Trophoblast cell (in vitro differentiated cells and primary cell): ENCODE results near the gene STUB1.

Experiments
- DNase-seq, 2 donors: peaks; one replicate each; pipeline ENCODE4 v3.0.0-alpha.2; 2016
- H2AFZ ChIP-seq: 2 replicates; pipeline ENCODE4 v1.6.1; 2013; ENCODE audit warnings: low read length, moderate library complexity, mild to moderate bottlenecking; ENCODE audit not compliant: insufficient read depth, poor library complexity
- H2AK5ac ChIP-seq: 2 replicates; pipeline ENCODE4 v1.6.1; 2013; ENCODE audit warnings: mild to moderate bottlenecking, low read length
- H2BK120ac ChIP-seq: 2 replicates; pipeline ENCODE4 v1.6.1; 2013; ENCODE audit warnings: low read length, mild to moderate bottlenecking, moderate library complexity; ENCODE audit not compliant: insufficient read depth, poor library complexity
- H2BK12ac ChIP-seq: 2 replicates; pipeline ENCODE4 v1.6.1; 2013; ENCODE audit warnings: mild to moderate bottlenecking, low read length, moderate library complexity
- H2BK5ac ChIP-seq: 2 replicates; pipeline ENCODE4 v1.6.1; 2013; ENCODE audit warnings: low read length, low read depth, moderate library complexity, mild to moderate bottlenecking; ENCODE audit not compliant: poor library complexity
- H3K14ac ChIP-seq: 2 replicates; pipeline ENCODE4 v1.6.1; 2013; ENCODE audit warnings: mild to moderate bottlenecking, low read length
- H3K18ac ChIP-seq: 2 replicates; pipeline ENCODE4 v1.6.1; 2013; ENCODE audit warnings: mild to moderate bottlenecking, low read length
- H3K23ac ChIP-seq: 2 replicates; pipeline ENCODE4 v1.6.1; 2013; ENCODE audit warnings: low read length
- H3K27ac ChIP-seq: 2 replicates; pipeline ENCODE4 v1.5.1; 2013; ENCODE audit warnings: low read depth, mild to moderate bottlenecking, inconsistent platforms, low read length, moderate library complexity
- H3K27me3 ChIP-seq: 2 replicates; pipeline ENCODE4 v1.6.1; 2013; ENCODE audit warnings: inconsistent platforms, mild to moderate bottlenecking, low read length, moderate library complexity; ENCODE audit not compliant: insufficient read depth
- H3K36me3 ChIP-seq, 2 experiments: 1 replicate in 1 of 2; 2 replicates in 1 of 2; pipeline ENCODE4 v1.6.1; 2013; ENCODE audit warnings: low read length in 2 of 2, mild to moderate bottlenecking in 2 of 2, moderate library complexity in 1 of 2; ENCODE audit not compliant: insufficient read depth in 2 of 2, control insufficient read depth in 1 of 2
- H3K4ac ChIP-seq: 2 replicates; pipeline ENCODE4 v1.6.1; 2013; ENCODE audit warnings: low read depth, mild to moderate bottlenecking, low read length, moderate library complexity
- H3K4me1 ChIP-seq, 2 experiments: 1 replicate in 1 of 2; 2 replicates in 1 of 2; pipeline ENCODE4 v1.6.1; 2013; ENCODE audit warnings: low read length in 2 of 2, mild to moderate bottlenecking in 2 of 2, moderate library complexity in 1 of 2; ENCODE audit not compliant: insufficient read depth in 2 of 2, control insufficient read depth in 1 of 2
- H3K4me2 ChIP-seq: 2 replicates; pipeline ENCODE4 v1.6.1; 2013; ENCODE audit warnings: inconsistent platforms, mild to moderate bottlenecking, low read length, moderate library complexity
- H3K4me3 ChIP-seq: 2 replicates; pipeline ENCODE4 v1.5.1; 2013; ENCODE audit warnings: mild to moderate bottlenecking, low read depth, low read length, inconsistent platforms
- H3K79me1 ChIP-seq: one replicate; pipeline ENCODE4 v1.6.1; 2013; ENCODE audit warnings: low read length
- H3K79me2 ChIP-seq: 2 replicates; pipeline ENCODE4 v1.6.1; 2013; ENCODE audit warnings: low read length, mild to moderate bottlenecking; ENCODE audit not compliant: control insufficient read depth, insufficient read depth, poor library complexity
- H3K9ac ChIP-seq: 2 replicates; pipeline ENCODE4 v1.6.1; 2013; ENCODE audit warnings: mild to moderate bottlenecking, low read length
- H3K9me3 ChIP-seq: 2 replicates; pipeline ENCODE4 v1.6.1; 2013; ENCODE audit warnings: low read depth, mild to moderate bottlenecking, control low read depth, inconsistent platforms, low read length; ENCODE audit not compliant: insufficient read depth
- H4K12ac ChIP-seq: 2 replicates; pipeline ENCODE4 v1.6.1; 2013; ENCODE audit warnings: low read depth, mild to moderate bottlenecking, low read length, moderate library complexity
- H4K8ac ChIP-seq: 2 replicates; pipeline ENCODE4 v1.6.1; 2013; ENCODE audit warnings: low read depth, mild to moderate bottlenecking, low read length, moderate library complexity
- H4K91ac ChIP-seq: one replicate; pipeline ENCODE4 v1.6.1; 2013; ENCODE audit warnings: low read depth, mild to moderate bottlenecking, low read length, moderate library complexity
- WGBS: extraction: QIAGEN DNeasy Blood & Tissue Kit; methylation state at CpG from one replicate; pipeline ENCODE4 v1.1.7; 2013; ENCODE audit warnings: missing lambda C conversion rate; ENCODE audit not compliant: insufficient read length, insufficient coverage; ENCODE audit errors: extremely low coverage; 5-methylcytosine and 5-hydroxymethylcytosine counted together

STUB1 gene

DNA sequence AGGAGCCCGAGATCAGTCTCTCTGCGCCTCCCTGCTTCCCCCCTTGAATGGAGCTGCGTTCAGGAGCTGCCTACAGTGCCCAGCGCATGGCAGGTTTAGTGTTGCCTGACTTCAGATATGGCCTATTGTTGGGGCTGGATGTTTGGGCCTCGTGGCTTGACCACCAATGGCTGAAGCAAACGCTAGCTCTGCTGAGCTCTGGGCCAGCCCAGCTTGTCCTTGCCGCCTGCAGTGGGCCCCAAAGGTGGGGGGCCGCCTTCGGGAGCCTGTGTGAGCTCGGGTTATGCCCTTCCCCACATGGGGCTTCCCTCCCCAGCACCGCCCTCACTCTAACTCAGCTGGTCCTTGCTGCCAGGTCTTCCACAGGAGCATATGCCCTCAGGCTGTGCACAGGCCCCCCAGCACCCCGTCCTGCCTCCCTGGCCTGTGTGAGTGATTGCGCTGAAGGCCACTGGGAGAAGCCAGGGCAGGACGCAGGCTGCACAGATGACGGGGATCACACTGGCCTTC lies 42.1 kb upstream of the STUB1 start:
- Histone ChIP-seq H4K12ac (no peak overlapping the region), H4K91ac (no peak overlapping the region), H3K4me3 (no peak overlapping the region), H3K23ac (no peak overlapping the region), H3K4me1 (peaks cover 24 to 30% of the 10 kb centered on the region in 2 experiments), H4K8ac (no peak overlapping the region), H3K9ac (no peak overlapping the region), H3K36me3 (peaks cover 18% of the 10 kb centered on the region in 2 experiments), H3K4me2 (no peak overlapping the region), H3K79me2 (peaks cover 14% of the 10 kb centered on the region), H3K14ac (no peak overlapping the region), H3K4ac (no peak overlapping the region), H3K79me1 (peaks cover 24% of the 10 kb centered on the region), H3K9me3 (no peaks in the 10 kb centered on the region), H2BK12ac (no peak overlapping the region), H2BK120ac (no peak overlapping the region), H3K18ac (no peak overlapping the region), H3K27ac (no peak overlapping the region), H2BK5ac (no peak overlapping the region), H2AFZ (no peak overlapping the region), H3K27me3 (no peaks in the 10 kb centered on the region), H2AK5ac (no peak overlapping the region)
- WGBS, result no CpG with 5 or more reads among the region's 15 CpGs
- DNase-seq, result no peak

DNA sequence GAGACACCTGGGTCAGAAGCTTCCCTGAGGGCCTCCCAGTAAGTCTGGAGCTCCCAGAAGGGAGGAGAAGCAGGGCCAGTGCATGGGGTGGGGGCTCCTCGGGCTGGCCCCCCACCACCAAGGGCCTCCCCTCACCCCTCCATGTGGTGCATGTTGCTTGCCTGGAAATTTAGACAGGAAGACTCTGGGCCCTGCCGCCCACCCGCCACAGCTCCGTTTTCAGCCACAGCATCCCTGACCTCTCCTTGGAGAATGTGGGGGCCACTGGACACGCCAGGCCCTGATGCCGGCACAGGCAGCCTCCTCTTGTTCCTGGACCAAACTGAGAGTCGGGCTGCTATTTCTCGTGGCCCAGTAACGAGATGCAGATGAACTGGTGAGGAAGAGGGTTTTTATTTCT lies 41.4 kb upstream of the STUB1 start:
- H3K79me2 ChIP-seq, result peaks cover 14% of the 10 kb centered on the region
- no peak overlapping the region for H3K4ac ChIP-seq
- no peak for DNase-seq
- H3K79me1 ChIP-seq, result peaks cover 24% of the 10 kb centered on the region
- H3K4me3 ChIP-seq, result no peak overlapping the region
- no peak overlapping the region for H3K9ac ChIP-seq
- H2AFZ ChIP-seq, result no peak overlapping the region
- no peak overlapping the region for H3K4me2 ChIP-seq
- no peak overlapping the region for H4K91ac ChIP-seq
- H2BK120ac ChIP-seq, result no peak overlapping the region
- WGBS, result no CpG with 5 or more reads among the region's 9 CpGs
- no peak overlapping the region for H2BK12ac ChIP-seq
- H2BK5ac ChIP-seq, result no peak overlapping the region
- no peak overlapping the region for H4K12ac ChIP-seq
- peaks cover 1% of the 10 kb centered on the region for H3K9me3 ChIP-seq
- peaks cover 11% of the 10 kb centered on the region in 2 experiments for H3K36me3 ChIP-seq
- H3K14ac ChIP-seq, result no peak overlapping the region
- no peak overlapping the region for H4K8ac ChIP-seq
- no peak overlapping the region for H3K27ac ChIP-seq
- peaks cover 24 to 31% of the 10 kb centered on the region in 2 experiments for H3K4me1 ChIP-seq
- H3K18ac ChIP-seq, result no peak overlapping the region
- H3K27me3 ChIP-seq, result no peaks in the 10 kb centered on the region
- H3K23ac ChIP-seq, result no peak overlapping the region
- H2AK5ac ChIP-seq, result no peak overlapping the region

DNA sequence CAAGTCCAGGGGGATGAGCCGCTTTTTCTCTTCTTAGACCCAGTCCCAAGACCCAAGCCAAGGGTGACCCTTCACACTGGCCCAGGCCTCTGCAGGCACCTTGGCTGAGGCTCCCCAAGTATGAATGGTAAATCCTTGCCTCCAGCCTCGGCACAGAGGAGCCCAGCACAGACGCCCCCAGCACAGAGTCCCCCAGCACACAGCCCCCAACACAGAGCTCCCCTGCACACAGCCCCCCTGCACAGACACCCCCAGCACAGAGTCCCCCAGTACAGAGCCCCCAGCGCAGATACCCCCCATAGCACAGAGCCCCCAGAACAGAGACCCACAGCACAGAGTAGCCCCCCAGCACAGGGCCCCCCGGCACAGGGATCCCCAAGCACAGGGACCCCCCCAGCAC lies 39.6 kb upstream of the STUB1 start:
- no CpG with 5 or more reads among the region's 5 CpGs for WGBS
- H3K4me3 ChIP-seq, result no peak overlapping the region
- H3K79me2 ChIP-seq, result peaks cover 12% of the 10 kb centered on the region
- no peak overlapping the region for H3K4ac ChIP-seq
- no peak overlapping the region for H3K27ac ChIP-seq
- no peak overlapping the region for H2BK12ac ChIP-seq
- H3K36me3 ChIP-seq, result no peaks in the 10 kb centered on the region
- no peak overlapping the region for H4K12ac ChIP-seq
- no peak overlapping the region for H3K18ac ChIP-seq
- no peak overlapping the region for H2BK5ac ChIP-seq
- no peak overlapping the region for H2AK5ac ChIP-seq
- H3K4me2 ChIP-seq, result no peak overlapping the region
- no peak overlapping the region for H2AFZ ChIP-seq
- H3K9ac ChIP-seq, result no peak overlapping the region
- H3K27me3 ChIP-seq, result no peaks in the 10 kb centered on the region
- no peak overlapping the region for H3K23ac ChIP-seq
- no peak overlapping the region for H2BK120ac ChIP-seq
- H3K14ac ChIP-seq, result no peak overlapping the region
- H3K4me1 ChIP-seq, result peaks cover 16 to 25% of the 10 kb centered on the region in 2 experiments
- H4K91ac ChIP-seq, result peak overlapping the region; percentile 7
- no peak for DNase-seq
- H4K8ac ChIP-seq, result no peak overlapping the region
- H3K9me3 ChIP-seq, result peaks cover 1% of the 10 kb centered on the region
- H3K79me1 ChIP-seq, result peaks cover 23% of the 10 kb centered on the region

DNA sequence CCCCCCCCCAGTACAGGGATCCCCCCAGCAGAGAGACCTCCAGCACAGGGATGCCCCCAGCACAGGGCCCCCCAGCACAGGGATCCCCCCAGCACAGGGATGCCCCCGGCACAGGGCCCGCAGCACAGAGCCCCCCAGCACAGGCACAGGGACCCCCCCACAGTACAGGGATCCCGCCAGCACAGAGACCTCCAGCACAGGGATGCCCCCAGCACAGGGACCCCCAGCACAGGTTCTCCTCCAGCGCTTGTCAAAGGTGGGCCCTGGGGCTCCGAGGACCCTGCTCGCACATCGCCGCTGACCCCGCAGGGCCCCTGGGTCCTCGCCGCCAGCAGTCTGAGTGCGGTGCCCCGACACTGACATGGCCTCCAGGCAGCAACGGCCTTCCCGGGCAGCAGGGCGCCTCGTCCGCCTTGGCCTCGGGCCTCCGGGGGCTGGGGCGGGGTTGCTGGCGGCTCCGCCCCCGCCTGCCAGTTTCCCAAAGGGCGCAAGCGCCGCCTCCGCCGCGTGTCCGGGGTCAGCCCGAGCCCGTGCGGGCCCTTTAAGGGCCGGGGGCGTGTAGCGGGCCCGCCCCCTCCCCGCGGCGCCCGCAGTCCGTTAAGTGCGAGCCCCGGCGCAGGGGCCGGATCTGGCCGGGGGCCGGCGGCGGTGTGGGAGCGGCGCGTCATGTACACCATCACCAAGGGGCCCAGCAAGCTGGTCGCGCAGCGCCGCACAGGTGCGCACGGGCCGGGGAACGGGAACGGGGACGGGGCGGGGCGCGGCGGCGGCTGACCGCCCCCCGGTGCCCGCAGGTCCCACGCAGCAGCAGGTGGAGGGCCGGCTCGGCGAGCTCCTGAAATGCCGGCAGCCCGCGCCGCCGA lies 38.7 kb upstream of the STUB1 start, which contains the start of gene MCRIP2:
Gene MCRIP2 (plus strand): TSS at position 503 of the 863 bp plus-strand sequence. CDS start 164 bp downstream, at position 667.
- Histone ChIP-seq H3K4me1 (peaks cover 16 to 33% of the 10 kb centered on the region in 2 experiments), H3K27me3 (no peaks in the 10 kb centered on the region), H2BK12ac (peak within 1 kb of the TSS; percentile 42), H4K12ac (peak within 1 kb of the TSS; percentile 46), H2AFZ (peak within 1 kb of the TSS; percentile 78), H2BK120ac (peak within 1 kb of the TSS; percentile 18), H3K4me2 (peak within 1 kb of the TSS; percentile 72), H3K14ac (peak within 1 kb of the TSS; percentile 54), H4K8ac (peak within 1 kb of the TSS; percentile 80), H3K4me3 (peak within 1 kb of the TSS; percentile 76), H3K79me2 (peaks cover 7% of the 10 kb centered on the region), H3K79me1 (peaks cover 17% of the 10 kb centered on the region), H3K23ac (no peak within 1 kb of the TSS), H3K27ac (no peak within 1 kb of the TSS), H3K9ac (peak within 1 kb of the TSS; percentile 47), H3K18ac (peak within 1 kb of the TSS; percentile 40), H3K9me3 (peaks cover 1% of the 10 kb centered on the region), H2AK5ac (peak within 1 kb of the TSS; percentile 7), H3K36me3 (no peaks in the 10 kb centered on the region), H4K91ac (peak within 1 kb of the TSS; percentile 65), H2BK5ac (peak within 1 kb of the TSS; percentile 64), H3K4ac (peak within 1 kb of the TSS; percentile 80)
- no CpG with 5 or more reads among the region's 81 CpGs for WGBS
- DNase-seq, result peak; percentile 79 to 80
